ENCODE data around the gene EXTL1. TPM values are rescaled to one million over a fixed set of nuclear protein-coding genes. Genes with fewer than 3 reads are reported as not detected.

The EXTL1 gene
- total RNA-seq, 1 experiment from 2014 or later: 1.0 TPM

DNA sequence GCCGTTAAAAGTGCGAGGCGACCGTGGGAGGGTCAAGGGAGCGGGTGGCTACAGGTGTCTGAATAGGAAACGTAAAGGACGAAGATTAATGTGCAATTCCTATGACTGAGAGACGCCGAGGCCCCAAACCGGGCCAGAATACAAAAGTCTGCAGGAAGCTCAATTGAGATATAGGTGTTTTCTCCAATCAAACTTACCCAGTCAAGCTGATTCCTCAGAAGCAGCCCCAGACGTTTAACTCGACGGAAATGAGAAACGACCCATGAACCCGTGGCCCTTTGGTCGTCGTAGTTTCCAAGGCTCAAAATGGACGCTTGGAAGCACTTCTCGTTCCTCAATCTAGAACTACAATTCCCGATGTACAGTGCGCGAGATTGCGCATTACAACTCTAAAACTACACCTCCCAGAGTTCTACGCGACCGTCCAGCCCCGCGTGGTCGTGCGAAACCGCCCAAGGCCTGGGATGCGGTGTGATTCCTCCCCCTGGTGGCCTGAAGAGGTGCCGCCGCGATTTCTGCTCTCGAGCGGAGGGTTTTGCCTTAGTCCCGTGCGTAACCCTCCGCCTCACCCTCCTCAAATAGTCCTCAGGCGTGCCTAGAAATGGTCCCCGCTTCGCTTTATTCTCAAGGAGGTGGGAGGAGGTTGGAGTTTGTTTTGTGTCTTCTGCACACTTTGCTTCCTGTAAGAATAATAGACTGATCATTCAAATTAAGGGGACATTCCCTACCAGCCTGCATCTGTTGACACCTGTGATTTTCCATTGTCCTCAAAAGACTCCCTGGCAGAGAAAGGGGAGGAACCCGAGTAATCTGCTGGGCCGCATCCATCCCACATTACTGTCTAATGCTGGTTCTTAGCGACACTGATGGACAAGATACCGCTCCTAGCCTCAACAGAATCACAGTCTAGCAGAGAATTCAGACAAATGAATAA, 23.5 kb upstream of the EXTL1 start, which contains the start of gene PAFAH2:
Gene PAFAH2 (minus strand): TSS at position 236 of the 934 bp plus-strand sequence. CDS start 7,247 bp downstream, outside the sequence.
- Mint-ChIP-seq H3K27ac (peak within 1 kb of the TSS; percentile 53 to 97 (median 82)), H3K4me1 (peaks cover 22 to 38% of the 10 kb centered on the region in 2 experiments), H3K9me3 (no peaks in the 10 kb centered on the region; a peak in 1 of 5 replicates), H3K36me3 (ENCODE audit: insufficient read depth in 1 of 3, low read depth in 3 of 3) (no peaks in the 10 kb centered on the region; a peak in 1 of 7 replicates), H3K4me3 (peak within 1 kb of the TSS; percentile 90 to 93), H3K27me3 (ENCODE audit: low read depth) (peaks cover 2% of the 10 kb centered on the region)
- Histone ChIP-seq H2AK5ac (ENCODE audit: insufficient read length, low read length) (no peak within 1 kb of the TSS), H3T11ph (ENCODE audit: low read length) (no peak within 1 kb of the TSS), H3K27ac (ENCODE audit: insufficient read length, low read depth, low read length) (no peak within 1 kb of the TSS), H3K4ac (ENCODE audit: low read depth, low read length) (no peak within 1 kb of the TSS), H3K56ac (ENCODE audit: insufficient read length, low read depth, low read length) (no peak within 1 kb of the TSS), H3K79me1 (ENCODE audit: insufficient read depth, low read depth, low read length, poor library complexity, severe bottlenecking) (no peaks in the 10 kb centered on the region), H4K8ac (replicated peaks; ENCODE audit: insufficient read length, low read depth, low read length) (no peak within 1 kb of the TSS), H4K20me1 (ENCODE audit: control insufficient read depth, insufficient read depth, insufficient read length) (no peaks in the 10 kb centered on the region), H3K4me1 (ENCODE audit: insufficient read depth, low read length) (peaks cover 8% of the 10 kb centered on the region; the same call in 1 of the 2 replicates), H3K4me2 (ENCODE audit: insufficient read depth, insufficient read length, low read length) (peak within 1 kb of the TSS; percentile 92), H3K9ac (ENCODE audit: extremely low read depth, insufficient read length, low read length) (peak within 1 kb of the TSS; percentile 79), H2BK120ac (ENCODE audit: low read depth, low read length, poor library complexity, severe bottlenecking) (no peak within 1 kb of the TSS), H4K91ac (ENCODE audit: insufficient read length, low read depth, low read length) (no peak within 1 kb of the TSS), H3K9me3 (ENCODE audit: control insufficient read depth, low read depth, low read length) (no peaks in the 10 kb centered on the region), H3K14ac (ENCODE audit: insufficient read depth, low read length) (no peak within 1 kb of the TSS), H2AFZ (ENCODE audit: low read length) (no peak within 1 kb of the TSS), H4K5ac (ENCODE audit: insufficient read length, low read depth, low read length) (no peak within 1 kb of the TSS), H3K18ac (ENCODE audit: insufficient read length, low read depth, low read length) (peak within 1 kb of the TSS; percentile 43), H3K27me3 (ENCODE audit: insufficient read depth, low read length) (no peaks in the 10 kb centered on the region), H3K23me2 (ENCODE audit: insufficient read length, low read depth, low read length, poor library complexity, severe bottlenecking) (peaks cover 5% of the 10 kb centered on the region), H2BK20ac (ENCODE audit: low read depth, low read length, poor library complexity, severe bottlenecking) (no peak within 1 kb of the TSS), H2BK12ac (ENCODE audit: insufficient read length, low read depth, low read length) (no peak within 1 kb of the TSS), H3K23ac (ENCODE audit: insufficient read length, low read depth, low read length) (no peak within 1 kb of the TSS), H2BK15ac (ENCODE audit: low read depth, low read length) (no peak within 1 kb of the TSS), H2BK5ac (ENCODE audit: insufficient read length, low read length) (no peak within 1 kb of the TSS), H3K79me2 (ENCODE audit: insufficient read depth, low read length) (no peaks in the 10 kb centered on the region)
- TF ChIP-seq, protein P1, sequence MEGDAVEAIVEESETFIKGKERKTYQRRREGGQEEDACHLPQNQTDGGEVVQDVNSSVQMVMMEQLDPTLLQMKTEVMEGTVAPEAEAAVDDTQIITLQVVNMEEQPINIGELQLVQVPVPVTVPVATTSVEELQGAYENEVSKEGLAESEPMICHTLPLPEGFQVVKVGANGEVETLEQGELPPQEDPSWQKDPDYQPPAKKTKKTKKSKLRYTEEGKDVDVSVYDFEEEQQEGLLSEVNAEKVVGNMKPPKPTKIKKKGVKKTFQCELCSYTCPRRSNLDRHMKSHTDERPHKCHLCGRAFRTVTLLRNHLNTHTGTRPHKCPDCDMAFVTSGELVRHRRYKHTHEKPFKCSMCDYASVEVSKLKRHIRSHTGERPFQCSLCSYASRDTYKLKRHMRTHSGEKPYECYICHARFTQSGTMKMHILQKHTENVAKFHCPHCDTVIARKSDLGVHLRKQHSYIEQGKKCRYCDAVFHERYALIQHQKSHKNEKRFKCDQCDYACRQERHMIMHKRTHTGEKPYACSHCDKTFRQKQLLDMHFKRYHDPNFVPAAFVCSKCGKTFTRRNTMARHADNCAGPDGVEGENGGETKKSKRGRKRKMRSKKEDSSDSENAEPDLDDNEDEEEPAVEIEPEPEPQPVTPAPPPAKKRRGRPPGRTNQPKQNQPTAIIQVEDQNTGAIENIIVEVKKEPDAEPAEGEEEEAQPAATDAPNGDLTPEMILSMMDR (conservative IDR thresholded peaks at IDR 0.05): peak; percentile 97
- peak; percentile 98 for DNase-seq
- WGBS (ENCODE audit: extremely low coverage, insufficient read length, low lambda C conversion rate): no CpG with 5 or more reads among the region's 47 CpGs

Measured in H9 (cell line).